ENCODE measurements around the gene SH3YL1.

Gene SH3YL1

GRCh38 chr2:256094-256493, 7.7 kb downstream of the SH3YL1 start:
- DNase-seq = no peak

- DNase-seq = no peak
Measured at GRCh38 chr2:255195-255594, 8.6 kb downstream of the SH3YL1 start.

DNA sequence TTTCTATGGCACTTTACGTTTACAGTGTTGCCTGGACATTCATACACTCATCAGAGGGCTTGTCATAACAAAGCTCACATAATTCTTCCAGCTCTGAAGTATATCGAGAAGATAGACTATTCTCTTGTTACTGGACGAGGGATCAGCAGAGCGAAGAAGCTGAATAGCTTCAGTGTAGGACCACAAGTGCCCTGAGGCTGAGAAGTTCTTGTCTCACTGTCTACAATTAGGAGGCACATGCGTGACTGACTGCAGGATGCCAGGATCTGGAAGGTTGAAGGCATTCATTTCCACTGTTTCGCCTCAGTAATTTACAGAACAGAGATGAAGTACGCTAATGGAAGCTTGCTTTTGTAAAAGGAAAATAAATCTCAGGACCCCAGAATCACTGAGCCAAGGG, 9.6 kb downstream of the SH3YL1 start:
- no peak for DNase-seq

GRCh38 chr2:253202-253638, 10.6 kb downstream of the SH3YL1 start:
- DNase-seq = no peak

DNA sequence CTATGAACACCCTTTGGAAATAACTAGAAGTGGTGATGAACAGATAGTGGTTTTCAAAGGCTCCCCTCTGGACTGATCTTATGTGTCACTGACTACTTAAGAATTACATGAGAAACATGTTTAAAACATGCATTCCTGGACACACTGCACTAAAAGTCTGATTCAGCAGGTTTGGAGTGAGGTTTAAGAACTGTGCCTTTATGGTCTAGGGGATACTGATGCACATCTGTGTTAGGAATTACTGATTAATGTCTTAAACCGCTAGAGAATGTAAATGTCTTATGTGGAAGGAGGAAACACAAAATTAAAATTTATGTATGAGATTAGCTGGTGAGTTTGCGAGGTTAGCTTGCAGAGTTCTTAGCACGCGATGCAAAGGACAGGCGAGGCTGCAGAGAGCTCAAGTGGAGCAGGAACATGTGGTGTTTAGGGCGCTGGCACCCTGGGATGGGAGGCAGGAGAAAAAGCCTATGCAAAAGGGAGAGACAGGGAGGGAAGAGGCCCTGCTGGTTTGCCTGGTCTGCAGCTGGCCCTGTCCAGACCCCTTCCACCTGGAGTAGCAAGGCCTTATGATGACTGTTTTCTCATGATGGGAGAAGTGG, 11.7 kb downstream of the SH3YL1 start:
- DNase-seq = no peak

DNA sequence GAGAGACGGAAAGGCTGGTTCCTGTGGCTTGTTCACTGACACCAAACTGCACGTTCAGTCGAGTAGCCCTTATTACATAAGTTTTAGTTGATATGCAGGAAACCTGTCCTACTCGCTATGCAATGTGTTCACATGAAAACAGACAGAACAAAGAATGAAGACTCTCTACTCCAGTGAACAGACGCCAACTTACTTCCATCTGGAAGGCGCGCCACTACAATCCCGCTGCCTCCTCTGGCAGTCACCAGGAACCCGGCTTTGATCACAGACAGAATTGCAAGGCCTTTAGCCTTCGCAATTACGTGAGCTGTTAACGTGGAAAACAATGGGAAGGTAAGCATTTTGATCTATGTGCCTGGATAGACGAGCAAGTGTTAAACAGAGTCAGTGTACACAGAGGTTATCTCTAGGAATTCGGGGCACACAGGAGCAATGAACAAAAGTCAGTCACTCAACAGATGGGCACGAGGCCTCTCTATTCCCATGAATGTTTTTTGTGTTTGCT, 14.2 kb downstream of the SH3YL1 start:
- DNase-seq = no peak

- no peak for DNase-seq
Measured at GRCh38 chr2:248724-249123, 15.1 kb downstream of the SH3YL1 start.

DNA sequence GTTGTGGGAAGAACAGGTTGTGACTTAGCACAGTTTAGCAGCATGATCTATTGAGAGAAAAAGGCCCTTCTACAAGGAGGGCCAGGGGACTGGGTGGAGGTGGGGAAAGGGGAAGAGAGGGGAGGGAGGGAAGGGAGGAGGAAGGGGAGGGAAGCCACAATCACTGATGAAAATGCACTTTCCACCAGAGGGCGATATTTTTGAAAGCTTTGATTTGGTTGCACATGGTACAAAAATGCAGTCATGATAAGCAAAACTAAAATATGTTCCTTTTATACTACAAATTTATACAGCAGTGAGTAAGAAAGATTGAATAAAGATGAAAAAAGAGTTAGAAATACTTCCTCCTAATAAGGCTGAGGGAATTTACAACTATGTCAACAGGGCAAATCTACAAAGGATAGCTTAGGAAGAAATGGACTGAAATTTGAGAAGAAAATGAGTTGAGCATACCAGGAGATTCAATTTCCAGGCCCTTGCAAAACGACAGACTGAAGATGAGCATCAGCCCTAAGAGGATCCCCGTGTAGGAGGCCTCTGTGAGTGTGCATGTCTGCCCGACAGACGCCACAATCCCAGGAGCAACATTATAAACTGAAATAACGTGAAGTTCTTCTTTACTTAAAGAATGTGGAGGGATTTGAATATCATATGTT, 17.2 kb downstream of the SH3YL1 start:
- peak in 4 of 6 experiments; percentile 16 to 54 (median 31) for DNase-seq

- DNase-seq = no peak
Measured at GRCh38 chr2:244547-244946, 19.3 kb downstream of the SH3YL1 start.

DNA sequence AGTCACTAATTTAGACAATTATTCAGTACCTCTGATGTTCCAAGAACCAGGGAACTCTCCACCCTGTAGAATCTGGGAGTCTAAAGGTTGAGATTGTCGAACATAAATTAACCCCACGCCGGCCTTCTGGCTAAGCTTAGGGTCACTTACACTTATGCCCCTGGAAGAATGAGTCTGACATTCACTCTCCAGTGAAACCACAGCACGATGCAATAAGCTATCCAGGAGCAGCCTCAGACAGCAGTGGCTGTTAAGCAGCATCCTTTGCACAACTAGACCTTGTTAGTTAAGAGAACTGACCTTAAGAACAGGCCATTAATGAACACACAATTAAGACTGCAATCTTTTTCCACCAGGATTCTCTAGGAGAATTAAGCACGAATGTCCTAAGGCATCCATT, 25.0 kb downstream of the SH3YL1 start:
- no peak for DNase-seq

- no peak for DNase-seq
Measured at GRCh38 chr2:238431-238830, 25.4 kb downstream of the SH3YL1 start.

GRCh38 chr2:237878-238277, 26.0 kb downstream of the SH3YL1 start:
- no peak for DNase-seq

GRCh38 chr2:236993-237539, 26.8 kb downstream of the SH3YL1 start:
- DNase-seq = no peak

GRCh38 chr2:234421-234820, 29.4 kb downstream of the SH3YL1 start:
- DNase-seq = no peak

- no peak for DNase-seq
Measured at GRCh38 chr2:233030-233429, 30.8 kb downstream of the SH3YL1 start.

DNA sequence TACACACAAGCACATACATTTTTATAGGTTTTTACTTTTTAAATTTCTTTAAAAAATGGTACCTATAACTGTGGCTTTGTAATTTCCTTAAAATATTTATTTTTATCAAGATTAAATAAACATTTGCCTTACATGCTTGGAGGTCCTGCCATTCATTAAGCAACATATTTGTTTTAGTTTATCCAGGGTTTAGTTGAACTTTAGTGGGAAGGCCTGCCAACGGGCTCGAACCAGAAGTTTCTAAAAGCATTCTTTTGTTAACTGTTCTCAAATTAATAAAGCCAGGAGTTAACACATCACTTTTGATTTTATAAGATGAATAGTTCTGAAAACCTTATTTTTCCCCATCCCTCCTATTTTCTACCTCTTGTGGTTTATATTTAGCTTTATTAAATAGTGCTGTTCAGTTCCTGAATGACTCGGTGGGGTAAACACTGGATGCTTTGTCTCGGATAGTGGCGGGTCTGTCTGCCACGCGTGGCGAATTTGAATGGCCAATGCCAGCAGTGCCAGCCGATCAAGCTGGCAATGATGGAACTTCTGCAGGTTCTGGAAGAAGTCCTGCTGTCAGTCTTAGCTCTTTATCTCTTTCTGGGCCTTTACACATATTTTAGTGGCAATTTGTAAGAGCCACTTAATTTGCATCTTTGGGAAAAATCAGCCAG, 32.2 kb downstream of the SH3YL1 start:
- no peak for DNase-seq

DNA sequence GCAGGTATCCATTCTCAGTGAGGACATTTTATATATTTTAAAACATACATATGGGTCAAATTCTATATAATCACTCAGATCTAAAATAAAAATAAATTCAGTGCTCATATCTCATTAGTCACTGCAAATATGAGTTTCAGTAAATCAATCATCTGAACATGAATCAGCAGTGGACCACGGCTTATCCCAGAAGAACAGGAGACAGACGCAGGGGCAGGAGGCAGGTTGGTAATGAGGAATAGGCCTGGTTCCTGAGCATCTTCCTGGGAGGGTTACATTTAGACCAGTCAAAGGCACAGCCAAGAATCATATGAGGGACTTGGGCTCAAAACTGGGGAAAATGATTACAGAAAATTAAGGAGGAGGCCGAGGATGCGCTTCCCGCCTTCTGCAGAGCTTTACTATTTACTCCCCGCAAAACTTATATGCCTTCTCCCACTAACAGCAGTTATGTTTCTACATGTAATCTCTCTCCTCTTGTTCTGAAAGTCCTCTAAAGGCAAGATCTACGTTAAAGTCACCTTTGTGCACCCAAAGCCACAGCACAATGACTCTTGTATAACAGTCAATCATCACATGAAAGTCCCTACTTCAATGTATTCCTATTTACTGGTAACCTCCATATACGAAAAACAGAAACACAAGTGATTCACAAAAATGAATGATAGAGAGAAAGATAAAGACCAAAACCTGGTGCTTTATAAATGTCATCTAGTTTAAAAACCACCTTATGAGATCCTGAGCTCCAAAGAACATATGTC, 35.1 kb downstream of the SH3YL1 start:
- no peak for DNase-seq

DNA sequence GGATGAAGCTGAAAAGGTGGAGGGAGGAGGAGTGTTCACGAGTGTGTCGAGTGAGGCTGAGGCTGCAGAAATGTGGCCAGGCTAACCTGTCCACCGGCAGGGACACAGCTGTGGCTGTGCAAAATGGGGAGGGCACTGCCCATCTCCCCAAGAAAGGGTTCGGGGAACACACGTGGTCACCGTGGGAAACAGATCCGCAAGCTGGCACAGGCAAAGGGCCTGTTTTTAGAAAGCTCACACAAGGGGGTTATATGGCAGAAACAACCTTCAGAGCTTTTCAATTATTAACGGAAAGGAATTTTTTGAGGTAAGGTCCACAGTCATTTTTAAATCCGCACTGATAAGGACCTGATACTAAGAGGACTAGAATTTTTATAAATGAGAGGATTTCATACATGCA, 35.7 kb downstream of the SH3YL1 start:
- no peak for DNase-seq

DNA sequence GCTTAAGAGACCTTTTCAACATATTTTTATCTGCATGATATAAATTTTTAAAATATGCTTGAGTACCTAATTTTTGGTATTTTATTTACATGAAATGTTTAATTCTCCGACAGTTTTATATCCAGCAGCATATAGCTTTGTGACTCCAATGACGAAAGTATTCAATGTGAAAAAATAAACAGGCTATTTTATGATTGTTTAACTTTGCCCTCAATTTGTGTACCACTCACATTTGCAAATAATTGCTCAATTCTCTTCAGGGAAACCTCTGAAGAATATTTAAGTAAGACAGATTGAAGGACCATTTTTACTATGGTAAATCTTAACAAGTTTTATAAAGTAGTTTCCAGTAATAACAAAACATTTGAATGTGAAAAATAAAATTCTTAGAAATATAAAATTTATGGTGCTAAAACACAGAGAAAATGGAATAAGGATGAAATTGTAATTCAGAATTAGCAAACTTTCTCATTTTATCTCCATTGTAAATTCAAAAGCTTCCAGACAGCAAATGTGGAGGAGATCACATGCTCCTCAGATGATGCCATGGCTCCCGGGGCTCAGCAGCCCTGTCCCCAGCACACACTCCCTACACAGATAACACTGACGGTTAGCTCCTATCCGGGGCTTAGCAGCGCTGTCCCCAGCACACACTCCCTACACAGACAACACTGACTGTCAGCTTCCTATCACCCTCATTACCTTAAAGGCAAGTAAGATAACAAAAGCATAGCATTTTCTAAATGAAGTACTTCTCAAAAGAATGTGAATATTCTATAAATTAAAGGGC, 39.7 kb downstream of the SH3YL1 start:
- no peak for DNase-seq

GRCh38 chr2:223451-223850, 40.4 kb downstream of the SH3YL1 start:
- DNase-seq = no peak

GRCh38 chr2:216068-216467, 47.8 kb downstream of the SH3YL1 start:
- DNase-seq = no peak
